Heart right ventricle (tissue), 16 donors: ENCODE data around the gene SNX8. TPM values are rescaled to one million over a fixed set of nuclear protein-coding genes. Genes with fewer than 3 reads are reported as not detected.

Experiments
- ATAC-seq, 8 donors: fragments of 200-7000 bp; cut with Tn5 transposase; one replicate each; pipeline ENCODE4 v1.9.1; 2020; ENCODE audit warnings: mild to moderate bottlenecking in 8 of 8, moderate library complexity in 8 of 8, moderate number of reproducible peaks in 1 of 8
- DNase-seq, 2 donors: peaks; one replicate each; pipeline ENCODE4 v3.0.0-alpha.2; 2020
- H3K27ac ChIP-seq, 10 donors: fragments of 200-600 bp; sonication (generic) in 2 of 10; one replicate each; pipeline versions ENCODE4 v1.5.0 to v1.8.0; 2020 to 2022; ENCODE audit warnings: mild to moderate bottlenecking in 3 of 10
- H3K27me3 ChIP-seq, 7 donors: fragments of 200-600 bp; one replicate each; pipeline ENCODE4 v1.8.0; 2021 to 2022; ENCODE audit warnings: mild to moderate bottlenecking in 2 of 7
- H3K36me3 ChIP-seq, 9 donors: fragments of 200-600 bp; sonication (generic) in 1 of 9; one replicate each; pipeline versions ENCODE4 v1.5.0 to v1.8.0; 2020 to 2022; ENCODE audit warnings: mild to moderate bottlenecking in 2 of 9
- H3K4me1 ChIP-seq, 9 donors: fragments of 200-600 bp; sonication (generic) in 1 of 9; one replicate each; pipeline versions ENCODE4 v1.5.0 to v1.8.0; 2020 to 2022; ENCODE audit warnings: mild to moderate bottlenecking in 4 of 9
- H3K4me3 ChIP-seq, 10 donors: fragments of 200-600 bp; sonication (generic) in 2 of 10; one replicate each; pipeline versions ENCODE4 v1.5.0 to v1.8.0; 2020 to 2022; ENCODE audit warnings: mild to moderate bottlenecking in 7 of 10, moderate library complexity in 2 of 10
- H3K9me3 ChIP-seq, 11 donors: fragments of 200-600 bp in 10 of 11; sonication (generic) in 2 of 11; one replicate each; pipeline versions ENCODE4 v1.5.0 to v1.8.0; 2013 to 2022; ENCODE audit warnings: mild to moderate bottlenecking in 2 of 11, control low read depth in 1 of 11, moderate library complexity in 1 of 11
- CTCF ChIP-seq, 9 donors: fragments of 200-600 bp; sonication (generic) in 2 of 9; IDR thresholded peaks; one replicate each; pipeline versions ENCODE4 v1.5.0 to v1.8.0; 2021 to 2022; ENCODE audit warnings: antibody characterized with exemption in 9 of 9, mild to moderate bottlenecking in 5 of 9, moderate library complexity in 1 of 9
- WGBS, 2 donors: extraction: QIAGEN DNeasy Blood & Tissue Kit; methylation state at CpG; one replicate each; pipeline ENCODE4 v1.1.7; 2013; ENCODE audit warnings: inconsistent platforms in 1 of 2; 5-methylcytosine and 5-hydroxymethylcytosine counted together
- intact Hi-C, 10 donors: fragments of 100-400 bp; cut with DNase I; formaldehyde crosslinking; loops; one replicate each; pipeline versions ENCODE4 v1.11.1 to v1.14.2; 2022
- polyA plus RNA-seq, 2 donors: library from polyadenylated mRNA; stranded (reverse); fragments of 200-250 nt; gene quantifications; one replicate each; pipeline ENCODE4 v1.2.3, GENCODE V29; 2013
- total RNA-seq, 10 donors: library from RNA; stranded (reverse); fragmentation: NEBNext Ultra II Directional in 3 of 10; extraction: Animal tissue kit (Norgen Biotek cat#: 25700) in 3 of 10; gene quantifications; one replicate each; pipeline versions ENCODE4 v1.2.1 to v1.2.4, GENCODE V29; 2021 to 2023
- donor health status: Arrhythmogenic right ventricular cardiomyopathy.
- donor health status: ischemic (EF 13 %, LVEDD 7.1; RV severe dilation, severe dysfunction).
- donor health status: healthy with polysubstance abuse.
- donor health status: DM: no; HTN: yes; CAD: no.
- donor health status: DM: no; HTN: no; CAD: no.
- donor health status: ischemic (EF 25% LVEDD 6.9; RV normal size, moderate dysfunction).
- donor health status: ischemic (EF 25% LVEDD 5.7; RV mildly dilated, moderate dysfunction).
- donor health status: healthy.
- donor health status: DM: yes; HTN: yes; CAD: no.
- donor health status: Ischemic cardiomyopathy.
- donor health status: ischemic (EF 35%, LVEDD 5.7; RV mildly dilated, moderate dysfunction).
- donor health status: nonischemic (EF 11% LVEDD 7.7; RV severe dilation, severe dysfunction).
- donor health status: DM: yes; HTN: yes; CAD: no.
- donor health status: PGD.
- donor health status: ischemic (EF 29% LVEDD 5.4; RV normal size, mild dysfunction).
- donor health status: nonischemic (EF 23%, LVEDD 6.1; RV moderate dilation, normal function).

The SNX8 gene
- total and polyA plus RNA-seq, 12 donors: 14.7 to 31.8 (median 20.4) TPM

DNA sequence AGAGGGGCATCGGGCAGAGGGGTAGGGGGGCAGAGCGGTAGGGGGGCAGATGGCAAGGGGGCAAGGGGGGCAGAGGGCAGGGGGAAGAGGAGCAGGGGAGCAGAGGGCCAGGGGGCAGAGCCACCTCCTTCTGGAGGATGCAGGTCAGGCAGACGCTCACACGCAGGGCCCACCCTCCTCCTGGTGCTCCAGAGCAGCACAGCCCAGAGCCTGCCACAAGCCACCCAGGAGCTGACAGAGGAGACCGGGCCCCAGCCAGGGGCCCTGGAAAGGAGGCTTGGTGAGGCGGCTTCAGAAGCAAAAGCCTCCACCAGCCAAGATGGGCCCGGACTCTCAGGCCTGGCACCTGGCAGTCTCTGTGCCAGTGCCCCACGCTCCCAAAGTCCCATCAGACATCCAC lies 94.6 kb downstream of the SNX8 start:
- Histone ChIP-seq H3K36me3 (peaks cover 0 to 95% (median 28%) of the 10 kb centered on the region in 9 donors), H3K27me3 (no peaks in the 10 kb centered on the region), H3K27ac (no peak overlapping the region), H3K9me3 (peaks cover 0 to 3% (median 0%) of the 10 kb centered on the region in 11 donors), H3K4me1 (peaks cover 0 to 14% (median 2%) of the 10 kb centered on the region in 9 donors), H3K4me3 (no peak overlapping the region)
- intact Hi-C loops: loop anchor here in 1 of 10 donors (10.0 kb wide), 1 partner anchor 645 kb away; the partner anchor contains the start of gene PSMG3
- ATAC-seq (no peak), DNase-seq (no peak)
- TF ChIP-seq CTCF (IDR thresholded peaks at IDR 0.05): no peak
- WGBS, 2 donors: 97% methylated on average over 8 of the region's 8 CpGs

- WGBS, 2 donors: 90 to 95% methylated on average over 15 of the region's 15 CpGs
- ATAC-seq: no peak
- Histone ChIP-seq H3K4me1 (peaks cover 0 to 19% (median 6%) of the 10 kb centered on the region in 9 donors), H3K27me3 (no peaks in the 10 kb centered on the region), H3K9me3 (peaks cover 0 to 3% (median 0%) of the 10 kb centered on the region in 11 donors), H3K4me3 (no peak overlapping the region), H3K27ac (no peak overlapping the region), H3K36me3 (peaks cover 0 to 95% (median 28%) of the 10 kb centered on the region in 9 donors)
- intact Hi-C loops: loop anchor here in 1 of 10 donors (10.0 kb wide), 1 partner anchor 644 kb away; the partner anchor contains the start of gene PSMG3
- no peak for DNase-seq
- no peak for TF ChIP-seq CTCF (IDR thresholded peaks at IDR 0.05)
Observed at GRCh38 chr7:2219136-2219535, 95.1 kb downstream of the SNX8 start.

DNA sequence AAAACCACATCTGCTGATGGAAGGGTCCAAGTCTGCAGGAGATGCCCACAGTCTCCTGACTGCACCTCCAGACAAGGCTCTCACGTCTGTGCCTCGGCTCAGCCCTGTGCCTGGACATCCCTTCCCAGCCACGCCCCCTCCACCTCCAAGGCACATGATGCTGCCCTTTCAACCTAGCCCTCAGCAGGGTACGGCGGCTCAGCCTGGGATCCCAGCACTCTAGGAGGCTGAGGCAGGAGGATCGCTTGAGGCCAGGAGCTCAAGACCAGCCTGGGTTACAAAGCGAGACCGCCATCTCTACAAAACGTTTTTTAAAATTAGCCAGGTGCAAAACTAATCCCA lies 95.8 kb downstream of the SNX8 start:
- 94% methylated on average over 9 of the region's 9 CpGs for WGBS, 2 donors
- Histone ChIP-seq H3K9me3 (peaks cover 0 to 3% (median 0%) of the 10 kb centered on the region in 11 donors), H3K4me3 (no peak overlapping the region), H3K27ac (no peak overlapping the region), H3K27me3 (no peaks in the 10 kb centered on the region), H3K4me1 (peaks cover 0 to 26% (median 9%) of the 10 kb centered on the region in 9 donors), H3K36me3 (peaks cover 0 to 95% (median 28%) of the 10 kb centered on the region in 9 donors)
- no peak for DNase-seq
- no peak for TF ChIP-seq CTCF (IDR thresholded peaks at IDR 0.05)
- no peak for ATAC-seq
- intact Hi-C loops: loop anchor here in 1 of 10 donors (10.0 kb wide), 1 partner anchor 644 kb away; the partner anchor contains the start of gene PSMG3

- Histone ChIP-seq H3K36me3 (peaks cover 0 to 95% (median 29%) of the 10 kb centered on the region in 9 donors), H3K27ac (no peak overlapping the region), H3K4me3 (no peak overlapping the region), H3K27me3 (no peaks in the 10 kb centered on the region), H3K9me3 (peaks cover 0 to 3% (median 0%) of the 10 kb centered on the region in 11 donors), H3K4me1 (peaks cover 0 to 27% (median 10%) of the 10 kb centered on the region in 9 donors)
- no peak for TF ChIP-seq CTCF (IDR thresholded peaks at IDR 0.05)
- intact Hi-C loops: loop anchor here in 1 of 10 donors (10.0 kb wide), 1 partner anchor 643 kb away; the partner anchor contains the start of gene PSMG3
- no peak for ATAC-seq
- DNase-seq: no peak
- WGBS, 2 donors: 89 to 93% methylated on average over 19 of the region's 19 CpGs
Observed at GRCh38 chr7:2217716-2218443, 96.4 kb downstream of the SNX8 start.
